DMS53 treated with DMSO at 0.1 percent for 48 hours (cell line): ENCODE results near the gene FAM124A.
A peak's percentile ranks its signal among the peaks of the same experiment; 100 is the strongest.
"Not testable (repeated sequence)": the region's sequence is repeated elsewhere in the genome, so short reads cannot be mapped to it uniquely, and the experiment has no call there.

Experiments
- DNase-seq: peaks from one replicate; lab custom pipeline; 2025; ENCODE audit not compliant: unreplicated experiment; lab: John Stamatoyannopoulos, UW

FAM124A gene

DNA sequence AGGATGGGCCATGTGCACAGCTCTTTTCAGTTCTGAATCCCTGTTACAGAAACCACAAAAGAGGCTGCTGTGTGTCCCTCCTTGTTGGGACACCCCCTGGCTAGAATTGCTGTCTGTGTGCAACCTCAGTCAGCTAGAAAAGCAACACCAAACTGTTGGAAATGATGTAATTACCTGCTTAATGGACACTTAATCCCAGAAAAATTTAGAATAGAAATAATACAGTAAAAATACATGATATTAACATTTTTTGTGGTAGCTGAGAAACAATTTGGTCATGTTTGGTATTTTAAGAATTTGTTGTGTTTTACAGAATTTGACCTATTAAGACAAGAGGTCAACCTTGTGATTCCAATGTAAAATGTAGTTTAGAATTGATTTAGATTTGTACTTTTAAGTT, 46.8 kb downstream of the FAM124A start:
- no peak for DNase-seq

DNA sequence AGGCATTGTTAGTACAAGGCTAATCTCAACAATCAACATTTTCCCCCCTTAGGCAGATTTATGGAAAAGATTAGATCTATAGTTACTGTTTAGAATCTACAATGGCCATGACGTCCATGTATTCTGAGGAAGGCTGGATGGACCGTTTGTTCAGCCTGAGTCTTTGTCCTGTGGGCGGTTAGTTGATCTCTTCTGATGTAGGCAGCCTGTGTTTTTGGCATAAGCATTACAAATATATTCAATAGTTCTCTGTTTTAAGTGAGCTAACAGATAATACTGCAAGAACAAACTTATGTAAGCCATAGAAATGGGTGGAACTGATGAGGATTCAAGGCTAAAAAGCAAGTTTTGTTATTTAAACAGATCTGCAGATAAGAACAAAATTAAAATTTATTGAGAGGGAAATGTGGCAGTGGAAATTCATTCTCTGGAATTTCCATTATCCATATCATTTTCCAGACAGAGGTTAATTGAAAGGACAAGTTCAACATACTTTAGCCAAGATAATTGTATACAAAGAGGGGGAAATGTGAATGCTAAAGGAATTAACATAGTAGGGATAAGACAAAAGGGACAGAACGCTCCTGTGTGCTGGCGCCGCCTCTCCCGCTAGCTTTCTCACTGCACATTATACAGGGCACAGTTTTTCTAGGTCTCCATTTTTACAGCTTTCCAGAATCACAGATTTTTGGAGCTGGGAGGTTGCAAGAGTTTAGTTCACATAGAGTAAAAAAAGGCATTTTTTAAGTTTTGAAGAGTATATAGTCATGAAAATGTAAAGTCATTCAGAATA, 48.6 kb downstream of the FAM124A start:
- DNase-seq = no peak

DNA sequence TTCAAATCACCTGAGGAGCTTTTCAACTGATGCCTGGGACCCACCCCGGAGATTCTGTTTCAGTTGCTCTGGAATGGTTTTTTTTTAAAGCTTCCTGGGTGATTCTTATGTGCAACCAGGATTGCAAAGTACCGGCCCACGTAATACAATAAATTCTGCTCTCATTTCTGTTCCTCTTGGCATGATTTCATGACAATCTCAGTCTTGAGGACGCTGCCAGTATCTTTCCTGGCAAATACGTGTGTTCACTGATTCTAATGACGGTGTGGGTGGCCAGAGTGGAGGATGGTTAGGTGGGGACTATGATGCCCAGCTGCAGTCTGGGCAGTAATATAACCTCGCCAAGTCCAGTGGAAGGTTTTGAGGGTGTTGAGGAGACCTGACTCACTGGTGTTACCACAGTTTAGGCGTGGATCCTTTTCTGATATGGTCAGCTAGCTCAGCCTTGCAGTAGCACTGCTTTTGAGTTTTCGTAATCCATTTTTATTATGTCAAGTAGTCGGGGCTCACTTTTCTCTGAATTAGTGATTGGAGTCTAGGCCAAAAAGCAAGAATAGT, 49.4 kb downstream of the FAM124A start:
- DNase-seq = no peak

DNA sequence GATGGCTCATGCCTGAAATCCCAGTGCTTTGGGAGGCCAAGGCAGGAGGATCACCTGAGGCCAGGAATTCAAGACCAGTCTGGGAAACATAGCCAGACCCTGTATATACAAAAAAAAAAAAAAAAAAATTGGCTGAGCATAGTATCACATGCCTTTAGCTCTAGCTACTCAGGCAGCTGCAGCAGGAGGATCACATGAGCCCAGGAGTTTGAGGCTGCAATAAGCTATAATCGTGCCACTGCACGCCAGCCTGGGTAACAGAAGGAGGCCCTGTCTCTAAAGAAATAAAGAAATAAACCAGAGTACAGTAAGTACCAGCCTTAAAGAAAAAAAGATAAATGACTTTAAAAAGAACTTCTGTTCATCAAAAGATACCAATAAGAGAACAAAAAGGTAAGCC, 52.9 kb downstream of the FAM124A start:
- no peak for DNase-seq

DNA sequence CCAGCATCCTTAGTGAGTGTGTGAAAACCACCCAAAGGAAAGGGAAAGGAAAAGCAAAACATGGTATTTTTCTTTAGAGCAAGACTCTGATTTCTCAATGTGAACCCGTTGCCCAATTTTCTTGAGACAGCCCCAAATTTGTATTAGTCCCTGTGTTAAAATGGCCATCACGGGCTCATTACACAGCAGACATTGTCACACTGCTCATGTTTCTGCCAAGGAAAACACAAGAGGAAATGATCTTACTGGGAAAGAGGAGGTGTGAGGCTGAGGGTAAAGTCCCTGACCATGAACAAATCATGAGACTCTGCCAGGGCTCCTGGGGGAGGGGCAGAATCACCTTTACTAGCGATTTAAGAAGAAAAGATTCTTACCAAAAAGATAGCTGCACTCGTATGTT, 54.4 kb downstream of the FAM124A start:
- DNase-seq = no peak

DNA sequence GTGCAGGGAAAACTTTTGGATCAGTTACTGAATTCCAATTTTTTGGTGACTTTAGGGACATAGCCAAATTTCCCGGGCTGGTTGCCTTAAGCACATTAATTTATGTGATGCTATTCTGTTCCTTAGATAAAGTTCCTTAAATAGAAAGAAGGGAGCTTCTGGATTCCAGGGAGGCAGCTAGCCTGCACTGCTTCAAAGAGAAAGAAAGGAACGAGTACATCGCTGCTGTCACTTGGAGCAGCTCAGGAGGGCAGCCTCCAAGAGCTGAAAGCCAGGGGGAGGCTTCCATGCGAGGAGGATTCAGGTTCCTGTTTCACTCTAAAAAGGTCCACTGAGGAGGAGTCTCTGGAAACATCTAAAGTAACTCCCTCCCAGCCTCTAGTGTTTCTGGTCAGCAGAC, 55.7 kb downstream of the FAM124A start:
- DNase-seq = no peak

DNA sequence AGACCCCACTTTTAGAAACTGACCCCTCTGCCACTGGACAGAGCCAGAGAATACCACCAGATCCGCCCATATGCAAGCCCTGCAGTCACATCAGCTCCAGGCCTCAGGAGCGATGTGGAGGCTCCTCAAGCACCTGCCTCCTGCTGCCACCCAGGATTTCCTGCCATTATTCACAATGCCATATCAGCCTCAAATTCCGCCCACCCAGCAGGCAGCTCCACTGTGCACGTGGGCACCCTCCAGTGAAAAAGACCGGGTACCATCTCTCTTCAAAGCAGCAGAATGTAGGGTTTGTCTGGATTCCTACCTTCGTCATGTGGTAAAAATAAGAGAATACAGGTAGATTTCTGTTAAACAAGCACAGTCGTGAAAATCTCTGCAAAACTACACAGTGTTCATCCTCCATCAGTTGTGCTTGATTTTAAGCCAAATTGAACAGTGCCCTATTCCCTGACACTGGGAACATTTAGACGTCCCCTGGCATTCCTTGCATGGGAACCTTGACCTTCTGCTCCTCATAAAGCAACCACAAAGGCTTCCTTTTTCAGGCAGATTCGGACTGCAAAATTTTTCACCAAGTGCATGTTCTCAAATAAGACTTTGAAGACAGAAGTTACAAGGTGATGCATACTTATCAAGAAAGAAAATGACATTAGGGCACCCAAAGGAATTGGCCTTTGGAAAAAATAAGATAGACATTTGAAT, 56.4 kb downstream of the FAM124A start:
- DNase-seq = no peak

DNA sequence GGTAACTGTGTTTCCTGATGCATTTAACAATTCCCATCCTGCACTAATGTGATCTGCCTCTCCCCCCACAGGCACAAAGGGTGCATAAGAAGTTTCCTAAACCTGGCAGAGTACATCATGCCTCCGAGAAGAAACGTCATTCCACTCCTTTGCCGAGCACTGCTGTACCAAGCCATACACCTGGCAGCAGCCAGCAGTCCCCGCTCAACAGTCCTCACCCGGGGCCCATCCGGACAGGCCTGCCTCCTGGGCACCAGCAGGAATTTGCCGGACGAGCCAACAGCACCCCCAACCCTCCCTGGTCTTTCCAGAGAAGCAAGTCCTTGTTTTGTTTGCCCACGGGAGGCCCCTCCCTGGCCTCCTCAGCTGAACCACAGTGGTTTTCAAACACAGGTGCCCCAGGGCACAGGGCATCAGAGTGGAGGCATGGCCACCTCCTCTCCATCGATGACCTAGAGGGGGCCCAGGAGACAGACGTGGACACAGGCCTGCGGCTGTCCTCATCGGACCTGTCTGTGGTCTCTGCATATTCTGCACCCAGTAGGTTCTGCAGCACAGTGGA, 58.3 kb downstream of the FAM124A start:
- no peak for DNase-seq

DNA sequence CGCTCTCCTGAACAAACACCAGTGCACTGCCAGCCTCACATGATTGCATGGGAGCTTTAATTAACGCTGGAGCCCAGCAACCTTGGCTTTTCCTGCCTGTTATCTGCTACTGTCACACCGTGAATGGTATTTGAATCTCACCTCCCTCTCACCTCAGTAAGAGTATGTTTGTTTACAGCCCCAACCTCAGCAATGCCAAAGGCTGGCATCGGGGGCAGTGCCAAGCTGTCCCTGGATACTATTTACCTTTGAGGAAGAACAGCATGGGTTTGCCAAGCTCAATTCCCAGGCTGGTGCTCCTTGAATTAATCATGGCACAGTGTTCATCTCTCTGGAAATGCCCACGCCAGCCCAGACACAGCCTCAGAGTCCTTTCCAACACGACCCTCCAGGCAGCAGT, 60.1 kb downstream of the FAM124A start:
- DNase-seq = no peak

DNA sequence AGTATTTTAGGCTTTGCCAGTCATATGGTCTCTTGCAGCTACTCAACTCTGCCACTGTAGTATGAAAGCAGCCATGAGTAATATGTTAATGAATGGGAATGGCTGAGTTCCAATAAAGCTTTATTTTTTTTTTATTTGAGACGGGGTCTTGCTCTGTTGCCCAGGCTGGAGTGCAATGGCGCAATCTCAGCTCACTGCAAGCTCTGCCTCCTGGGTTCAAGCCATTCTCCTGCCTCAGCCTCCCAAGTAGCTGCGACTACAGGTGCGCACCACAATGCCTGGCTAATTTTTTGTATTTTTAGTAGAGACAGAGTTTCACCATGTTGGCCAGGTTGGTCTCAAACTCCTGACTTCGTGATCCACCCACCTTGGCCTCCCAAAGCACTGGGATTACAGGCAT, 60.7 kb downstream of the FAM124A start:
- DNase-seq = not testable (repeated sequence)

DNA sequence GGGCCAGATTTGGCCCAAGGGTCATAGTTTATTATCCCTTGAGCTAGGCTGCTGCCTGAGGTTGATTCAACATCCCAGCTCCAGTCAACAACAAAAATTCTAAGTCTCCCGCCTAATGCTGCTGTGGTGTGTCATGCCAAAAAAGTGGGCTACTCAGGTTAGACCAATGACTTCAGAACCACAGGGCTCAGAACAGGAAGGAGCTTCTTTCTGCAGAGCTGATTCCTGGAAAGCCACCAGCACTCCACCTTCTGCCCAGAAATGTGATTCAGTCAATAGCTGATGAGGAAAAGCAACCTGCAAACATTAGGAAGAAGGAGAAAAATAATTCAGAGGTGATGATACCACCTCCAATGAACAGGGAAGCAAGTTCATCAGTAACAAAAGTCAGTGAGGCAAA, 61.2 kb downstream of the FAM124A start:
- DNase-seq = no peak

DNA sequence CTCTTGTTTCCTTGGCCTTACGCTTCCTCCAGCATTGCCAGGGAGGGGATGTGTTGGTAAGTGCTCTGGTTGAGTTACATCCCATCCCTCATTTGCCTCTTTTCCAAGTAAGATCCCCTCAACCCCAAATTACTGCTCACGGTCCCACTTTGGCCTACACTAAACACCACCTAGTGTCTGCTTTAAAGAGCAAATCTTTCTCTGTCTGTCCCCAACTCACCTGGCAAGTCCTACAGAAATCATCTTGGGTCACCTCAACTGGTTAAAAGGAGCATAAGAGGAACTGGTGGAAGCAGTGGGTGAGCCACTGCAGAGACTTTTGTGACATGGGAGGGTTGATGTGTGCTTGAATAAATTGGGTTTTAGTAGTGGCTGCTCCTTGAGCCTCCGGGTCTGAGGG, 62.1 kb downstream of the FAM124A start:
- no peak for DNase-seq

DNA sequence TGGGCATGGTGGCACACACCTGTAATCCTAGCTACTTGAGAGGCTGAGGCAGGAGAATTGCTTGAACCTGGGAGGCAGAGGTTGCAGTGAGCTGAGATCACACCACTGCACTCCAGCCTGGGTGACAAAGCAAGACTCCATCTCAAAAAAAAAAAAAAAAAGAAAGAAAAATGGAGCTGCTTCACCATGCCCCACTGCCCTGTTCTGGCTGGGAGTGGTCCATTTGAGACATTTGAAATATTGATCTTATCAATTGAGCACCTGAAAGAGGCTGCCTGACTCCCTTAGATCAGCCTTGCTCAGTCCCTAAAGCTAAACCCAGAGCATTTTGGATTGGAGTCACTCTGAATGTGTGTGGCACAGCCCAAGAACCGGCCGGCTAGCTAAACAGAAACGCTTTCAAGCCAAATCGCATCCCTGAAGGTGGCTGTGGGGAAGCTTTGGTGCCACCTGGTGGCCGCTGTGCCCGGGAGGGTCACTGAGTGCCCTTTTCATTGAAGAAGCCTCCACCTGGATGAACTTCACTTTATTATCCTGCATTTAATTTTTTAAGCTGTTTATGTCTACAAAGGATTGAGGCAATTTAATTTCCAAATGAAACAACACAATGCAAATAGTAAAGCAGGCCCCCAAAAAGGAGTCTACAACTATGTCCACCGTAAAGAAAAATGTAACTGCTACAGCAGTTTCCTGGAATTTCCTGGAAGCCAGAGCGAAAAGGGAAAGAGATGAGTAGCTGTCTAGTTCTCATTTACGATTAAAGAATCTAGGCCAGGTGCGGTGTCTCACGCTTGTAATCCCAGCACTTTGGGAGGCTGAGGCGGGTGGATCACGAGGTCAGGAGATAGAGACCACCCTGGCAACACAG, 64.2 kb downstream of the FAM124A start:
- peak; percentile 37 for DNase-seq

DNA sequence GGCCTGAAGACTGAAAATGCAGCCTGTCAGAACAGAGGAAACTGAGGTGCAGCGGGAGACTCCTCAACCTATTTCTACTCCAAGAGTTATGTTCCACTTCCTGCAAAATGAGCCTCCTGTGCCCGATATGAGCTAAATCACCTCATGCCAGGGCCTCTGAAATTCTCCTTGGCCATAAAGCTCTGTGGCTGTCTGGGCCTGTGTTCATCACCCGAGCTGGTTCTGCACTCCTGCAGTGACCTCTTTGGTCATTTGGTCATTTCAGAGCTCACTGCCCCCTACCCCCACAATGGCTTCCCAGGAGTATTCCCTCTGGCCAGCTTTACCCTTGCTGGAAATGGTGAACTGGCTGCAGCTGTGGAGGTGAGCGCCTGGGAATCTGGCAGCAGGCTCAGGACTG, 65.6 kb downstream of the FAM124A start:
- DNase-seq = no peak

DNA sequence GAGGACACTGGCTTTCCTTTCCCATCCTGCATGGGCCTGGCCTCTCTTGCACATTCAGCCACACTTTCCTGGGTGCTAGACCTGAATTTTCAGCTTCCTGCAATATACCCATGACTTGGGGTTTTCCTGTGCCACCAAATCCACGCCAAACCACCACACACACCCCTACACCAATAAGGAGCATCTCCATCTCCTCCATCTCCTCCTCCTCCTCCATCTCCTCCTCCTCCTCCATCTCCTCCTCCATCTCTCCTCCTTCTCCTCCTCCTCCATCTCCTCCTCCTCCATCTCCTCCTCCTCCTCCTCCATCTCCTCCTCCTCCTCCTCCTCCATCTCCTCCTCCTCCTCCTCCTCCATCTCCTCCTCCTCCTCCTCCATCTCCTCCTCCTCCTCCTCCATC, 66.1 kb downstream of the FAM124A start:
- not testable (repeated sequence) for DNase-seq

DNA sequence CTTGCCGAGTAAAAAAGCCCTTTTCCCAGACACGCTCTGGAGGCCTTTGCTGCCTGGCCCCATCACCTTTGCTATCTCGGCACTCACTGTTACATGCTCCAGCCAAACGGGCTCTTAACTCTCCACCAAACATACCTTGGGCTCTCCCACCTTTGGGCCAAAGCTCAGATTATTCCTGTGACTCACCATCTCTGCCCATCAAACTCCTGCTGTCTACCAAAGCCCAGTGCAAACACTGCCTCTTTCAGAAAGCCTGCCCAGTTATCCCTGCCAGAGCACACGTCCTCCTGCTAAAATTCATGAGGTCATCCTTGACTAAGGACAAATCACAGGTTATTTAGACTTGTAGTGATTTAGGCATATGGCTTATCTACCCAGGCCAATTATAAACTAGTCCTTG, 69.1 kb downstream of the FAM124A start:
- DNase-seq = no peak

DNA sequence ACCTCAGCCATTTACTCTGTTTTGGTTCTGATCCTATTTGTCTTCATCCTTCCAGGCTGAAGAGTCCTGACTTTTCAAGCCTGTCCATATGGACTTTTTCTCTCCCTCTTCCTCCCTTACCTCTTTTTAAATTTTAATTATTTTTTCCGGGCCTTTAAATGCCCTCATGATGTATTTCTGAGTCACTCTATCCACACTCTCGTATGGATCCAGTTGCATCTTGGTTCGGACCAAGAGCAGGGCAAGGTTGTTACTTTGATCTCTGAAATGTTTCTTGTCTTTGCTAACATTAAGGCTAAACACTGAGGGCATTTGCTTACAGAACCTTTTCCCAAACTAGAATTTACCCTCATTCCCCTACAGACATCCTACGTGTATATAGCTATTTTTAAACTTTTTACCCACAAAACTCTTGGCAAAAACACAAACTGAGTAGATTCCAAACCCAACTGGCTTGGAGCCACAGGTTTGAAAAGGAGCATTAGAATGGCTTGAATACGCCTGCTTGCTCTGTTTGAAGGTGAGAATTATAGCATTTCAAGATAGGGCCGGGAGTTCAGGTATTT, 69.9 kb downstream of the FAM124A start:
- no peak for DNase-seq

DNA sequence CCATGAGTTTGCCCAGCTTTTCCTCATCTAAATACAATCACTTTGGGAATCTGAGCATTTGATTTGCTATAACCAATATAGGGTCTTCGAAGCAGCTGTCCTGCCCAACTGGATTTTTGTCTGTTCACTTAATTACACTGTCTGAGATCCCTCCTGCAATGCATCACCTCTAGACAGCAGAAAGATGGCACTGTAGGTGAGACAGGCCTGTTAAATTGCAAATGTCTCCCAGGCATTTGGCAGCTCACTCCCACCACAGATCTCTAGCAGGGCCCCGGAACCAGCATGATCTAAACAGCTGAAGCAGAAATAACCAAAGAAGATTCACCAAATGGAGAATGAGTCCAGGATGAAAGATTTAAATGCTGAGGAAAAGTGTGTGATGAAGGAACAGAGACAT, 75.4 kb downstream of the FAM124A start:
- no peak for DNase-seq

DNA sequence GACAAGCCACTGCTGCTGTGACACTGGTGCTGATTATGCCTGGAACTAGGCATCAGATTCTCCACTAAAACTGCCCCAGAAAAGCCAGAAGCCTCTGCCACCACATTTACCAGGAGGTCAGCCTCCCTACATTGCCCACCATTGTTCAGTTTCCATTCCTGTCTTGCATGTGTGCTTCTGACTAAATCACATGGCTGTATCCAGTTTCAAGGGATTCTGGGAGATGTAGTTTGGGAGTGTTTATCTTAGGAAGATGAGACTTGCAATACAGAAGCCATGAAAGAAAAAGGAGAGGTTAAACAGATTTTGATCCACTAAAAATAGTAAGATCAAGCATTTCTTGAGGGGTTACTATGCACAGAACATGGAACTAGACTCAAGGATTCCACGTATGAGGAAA, 76.6 kb downstream of the FAM124A start:
- DNase-seq = no peak

DNA sequence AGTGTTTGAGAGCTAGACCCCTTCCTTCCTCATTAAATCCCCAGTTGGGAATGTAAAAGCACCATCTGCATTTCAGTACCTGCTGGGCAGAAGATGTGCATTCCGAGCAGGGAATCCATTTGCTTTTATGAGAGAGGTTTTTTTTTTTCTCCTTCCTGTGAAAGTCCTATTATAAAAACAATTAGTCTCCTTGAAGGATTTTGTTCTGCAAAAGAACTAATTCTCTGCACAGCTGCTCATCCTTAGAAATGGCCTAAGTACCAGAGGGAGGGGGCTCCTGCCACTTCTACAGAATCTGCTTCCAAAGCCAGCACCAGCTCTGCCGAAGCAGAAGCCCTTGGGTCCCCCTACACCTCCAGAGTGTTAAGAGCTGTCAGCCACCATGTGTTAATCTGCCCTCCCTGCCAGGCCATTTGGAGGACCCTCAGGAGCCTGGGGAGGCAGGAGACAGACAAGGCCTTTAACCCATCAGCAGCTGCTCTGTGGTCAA, 80.9 kb downstream of the FAM124A start:
- no peak for DNase-seq

DNA sequence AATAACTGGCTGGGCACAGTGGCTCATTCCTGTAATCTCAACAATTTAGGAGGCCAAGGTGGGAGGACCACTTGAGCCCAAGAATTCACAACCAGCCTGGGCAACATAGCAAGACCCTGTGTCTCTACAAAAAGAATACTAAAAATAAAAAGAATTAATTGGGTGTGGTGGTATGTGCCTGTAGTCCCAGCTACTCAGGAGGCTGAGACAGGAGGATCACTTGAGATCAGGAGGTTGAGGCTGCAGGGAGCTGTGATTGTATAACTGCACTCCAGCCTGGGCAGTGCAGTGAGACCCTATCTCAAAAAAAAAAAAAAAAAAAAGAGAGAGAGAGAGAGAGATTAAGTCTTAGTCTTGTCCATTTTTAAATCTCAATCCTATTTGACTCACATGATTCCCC, 81.7 kb downstream of the FAM124A start:
- DNase-seq = no peak
